Breast epithelium (tissue), 4 donors: Measurements from ENCODE around the gene ACOT2. TPM values are rescaled to one million over a fixed set of nuclear protein-coding genes. Genes with fewer than 3 reads are reported as not detected.
A peak's percentile ranks its signal among the peaks of the same experiment; 100 is the strongest.
"Not testable (repeated sequence)": the region's sequence is repeated elsewhere in the genome, so short reads cannot be mapped to it uniquely, and the experiment has no call there.

Experiments
- DNase-seq, 2 donors: peaks; one replicate each; pipeline ENCODE4 v3.0.0-alpha.2; 2019; ENCODE audit warnings: low spot score in 2 of 2
- H3K27ac ChIP-seq, 2 donors: fragments of 200-600 bp; sonication (generic) in 1 of 2; one replicate each; pipeline ENCODE4 v1.5.1; 2016 to 2019; ENCODE audit warnings: mild to moderate bottlenecking in 1 of 2
- H3K27me3 ChIP-seq, 2 donors: fragments of 200-600 bp; sonication (generic) in 1 of 2; one replicate each; pipeline versions ENCODE4 v1.5.1 to v1.6.0; 2017 to 2019; ENCODE audit warnings: control low read depth in 1 of 2, mild to moderate bottlenecking in 1 of 2
- H3K36me3 ChIP-seq: fragments of 200-600 bp; one replicate; pipeline ENCODE4 v1.5.1; 2019
- H3K4me1 ChIP-seq, 2 donors: fragments of 200-600 bp; sonication (generic); one replicate each; pipeline ENCODE4 v1.5.1; 2016 to 2019; ENCODE audit warnings: control low read depth in 1 of 2
- H3K4me3 ChIP-seq, 3 donors: fragments of 200-600 bp; sonication (generic); 1 replicate in 2 of 3; 2 replicates in 1 of 3; pipeline ENCODE4 v1.5.1; 2016 to 2019; ENCODE audit warnings: mild to moderate bottlenecking in 3 of 3, moderate library complexity in 2 of 3
- H3K9me3 ChIP-seq, 2 donors: fragments of 200-600 bp; sonication (generic) in 1 of 2; one replicate each; pipeline ENCODE4 v1.5.1; 2016 to 2019; ENCODE audit warnings: control low read depth in 1 of 2
- POLR2A ChIP-seq: fragments of 450-650 bp; IDR thresholded peaks from one replicate; pipeline ENCODE4 v1.6.1; 2016; ENCODE audit warnings: antibody characterized with exemption, mild to moderate bottlenecking, moderate library complexity
- POLR2AphosphoS5 ChIP-seq, 3 donors: sonication (generic); formaldehyde crosslinking; IDR thresholded peaks; one replicate each; pipeline ENCODE4 v1.6.1; 2017; ENCODE audit warnings: antibody characterized with exemption in 3 of 3
- intact Hi-C: fragments of 100-400 bp; cut with DNase I; formaldehyde crosslinking; loops from one replicate; pipeline ENCODE4 v1.15.1; 2023; ENCODE audit warnings: low total_unique reads
- total RNA-seq, 3 donors: library from RNA; depleted of rRNA; stranded (reverse); fragments of >200 nt; gene quantifications; one replicate each; pipeline ENCODE4 v1.1.0, GENCODE V29; 2016
- TF ChIP-seq, protein P1 (sequence below), 3 donors: fragments of 450-650 bp; IDR thresholded peaks; one replicate each; pipeline ENCODE4 v1.5.1; 2016 to 2017; ENCODE audit warnings: antibody characterized with exemption in 3 of 3, mild to moderate bottlenecking in 3 of 3, moderate library complexity in 3 of 3

The ACOT2 gene
- total RNA-seq, 3 donors from 2014 or later: 44.0 to 70.1 (median 45.8) TPM

GRCh38 chr14:73567358-73567757 is 1.7 kb upstream of the ACOT2 start:
- H3K36me3 ChIP-seq: no peaks in the 10 kb centered on the region
- H3K4me3 ChIP-seq: peak overlapping the region in 2 of 3 donors; percentile 69 to 83
- intact Hi-C loops: no loop called here
- H3K27me3 ChIP-seq: no peaks in the 10 kb centered on the region
- H3K4me1 ChIP-seq: peaks cover 7% of the 10 kb centered on the region in 2 donors
- DNase-seq: no peak
- H3K9me3 ChIP-seq: no peaks in the 10 kb centered on the region
- H3K27ac ChIP-seq: peak overlapping the region; percentile 91 to 98
- TF ChIP-seq, protein P1, sequence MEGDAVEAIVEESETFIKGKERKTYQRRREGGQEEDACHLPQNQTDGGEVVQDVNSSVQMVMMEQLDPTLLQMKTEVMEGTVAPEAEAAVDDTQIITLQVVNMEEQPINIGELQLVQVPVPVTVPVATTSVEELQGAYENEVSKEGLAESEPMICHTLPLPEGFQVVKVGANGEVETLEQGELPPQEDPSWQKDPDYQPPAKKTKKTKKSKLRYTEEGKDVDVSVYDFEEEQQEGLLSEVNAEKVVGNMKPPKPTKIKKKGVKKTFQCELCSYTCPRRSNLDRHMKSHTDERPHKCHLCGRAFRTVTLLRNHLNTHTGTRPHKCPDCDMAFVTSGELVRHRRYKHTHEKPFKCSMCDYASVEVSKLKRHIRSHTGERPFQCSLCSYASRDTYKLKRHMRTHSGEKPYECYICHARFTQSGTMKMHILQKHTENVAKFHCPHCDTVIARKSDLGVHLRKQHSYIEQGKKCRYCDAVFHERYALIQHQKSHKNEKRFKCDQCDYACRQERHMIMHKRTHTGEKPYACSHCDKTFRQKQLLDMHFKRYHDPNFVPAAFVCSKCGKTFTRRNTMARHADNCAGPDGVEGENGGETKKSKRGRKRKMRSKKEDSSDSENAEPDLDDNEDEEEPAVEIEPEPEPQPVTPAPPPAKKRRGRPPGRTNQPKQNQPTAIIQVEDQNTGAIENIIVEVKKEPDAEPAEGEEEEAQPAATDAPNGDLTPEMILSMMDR (IDR thresholded peaks at IDR 0.05): no peak
- TF ChIP-seq POLR2A: no peak
- TF ChIP-seq POLR2AphosphoS5 (IDR thresholded peaks at IDR 0.05): no peak

DNA sequence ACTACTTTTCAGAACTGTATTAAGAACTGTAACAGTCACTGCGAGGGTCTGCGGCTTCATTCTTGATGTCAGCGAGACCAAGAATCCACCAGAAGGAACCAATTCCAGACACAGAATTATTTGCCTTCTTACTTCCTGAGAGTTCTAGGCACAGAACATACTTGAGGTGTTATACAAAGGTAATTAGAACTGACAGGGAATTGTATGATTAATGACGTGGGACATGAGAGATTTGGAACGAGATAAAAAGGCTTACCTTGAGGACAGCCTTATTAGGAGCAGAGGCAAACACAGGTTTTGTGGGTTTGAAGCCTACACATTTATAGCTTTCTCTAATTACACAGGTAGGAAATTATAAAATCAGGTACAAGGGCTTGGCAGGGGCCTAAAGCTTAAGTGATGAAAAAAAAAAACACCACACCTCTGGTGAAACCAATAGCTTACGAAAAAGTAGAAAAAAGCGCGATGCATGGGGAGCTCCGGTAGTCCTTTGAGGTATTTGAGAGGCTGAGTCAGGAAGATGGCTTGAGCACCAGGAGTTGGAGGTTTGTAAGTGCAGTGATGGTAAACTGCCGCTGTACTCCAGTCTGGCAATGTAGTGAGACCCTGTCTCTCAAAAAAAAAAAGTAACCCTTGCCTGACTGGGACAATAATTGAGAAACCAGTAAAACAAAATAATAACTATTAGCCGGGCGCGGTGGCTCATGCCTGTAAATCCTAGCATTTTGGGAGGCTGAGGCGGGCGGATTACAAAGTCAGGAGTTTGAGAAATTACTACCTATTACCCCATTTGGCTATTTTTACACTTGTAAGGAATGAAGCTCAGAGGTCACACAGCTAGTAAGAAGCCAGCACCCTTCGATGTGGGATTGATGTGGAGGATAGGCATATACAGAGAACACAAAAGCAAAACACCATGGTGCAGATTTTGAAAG is 795 bp upstream of the ACOT2 start:
- no peaks in the 10 kb centered on the region for H3K9me3 ChIP-seq
- no peaks in the 10 kb centered on the region for H3K36me3 ChIP-seq
- peaks cover 7% of the 10 kb centered on the region in 2 donors for H3K4me1 ChIP-seq
- no peak for DNase-seq
- intact Hi-C loops: no loop called here
- H3K27me3 ChIP-seq: no peaks in the 10 kb centered on the region
- peak overlapping the region; percentile 47 to 83 (median 69) for H3K4me3 ChIP-seq
- peak overlapping the region; percentile 91 to 98 for H3K27ac ChIP-seq
- TF ChIP-seq POLR2A (no peak), POLR2AphosphoS5 (IDR thresholded peaks at IDR 0.05) (no peak)
- TF ChIP-seq, protein P1 (IDR thresholded peaks at IDR 0.05): no peak

GRCh38 chr14:73568886-73569184 is 178 bp upstream of the ACOT2 start:
- intact Hi-C loops, H3K36me3 ChIP-seq: not testable (repeated sequence)
- peak overlapping the region; percentile 91 to 98 for H3K27ac ChIP-seq

DNA sequence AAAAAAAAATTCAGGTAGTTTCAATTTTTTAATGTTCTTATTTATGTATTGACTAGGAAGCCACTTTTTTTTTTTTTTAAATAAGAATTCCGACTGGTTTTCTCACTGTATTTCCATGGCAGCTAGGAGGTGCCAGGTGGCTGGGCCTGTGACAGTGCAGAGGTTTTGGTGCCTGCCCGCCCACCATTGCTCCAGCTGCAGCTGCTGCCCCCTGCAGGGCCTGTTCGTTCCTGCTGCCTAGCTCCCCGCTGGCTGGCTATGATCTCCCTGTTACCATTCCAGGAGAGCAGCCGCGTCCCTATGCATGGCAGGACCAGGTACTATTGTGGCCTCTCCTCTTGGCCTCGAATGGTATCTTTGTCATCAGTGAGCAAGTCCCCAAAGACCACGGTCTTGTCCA is 1.9 kb downstream of the ACOT2 start:
- H3K36me3 ChIP-seq, H3K4me1 ChIP-seq, H3K27me3 ChIP-seq, H3K9me3 ChIP-seq, intact Hi-C loops, H3K27ac ChIP-seq: not testable (repeated sequence)
- peak; percentile 20 to 63 for DNase-seq
- TF ChIP-seq, protein P1 (IDR thresholded peaks at IDR 0.05): peak in 2 of 3 donors; percentile 42 to 53
- peak overlapping the region in 1 of 3 donors; percentile 21 for H3K4me3 ChIP-seq

More at GRCh38 chr14:73568886-73569184, 178 bp upstream of the ACOT2 start:
- not testable (repeated sequence) for H3K27me3 ChIP-seq, DNase-seq, H3K4me1 ChIP-seq, H3K9me3 ChIP-seq
- H3K4me3 ChIP-seq: peak overlapping the region; percentile 47 to 83 (median 69)

- H3K27ac ChIP-seq, intact Hi-C loops, H3K36me3 ChIP-seq, H3K4me3 ChIP-seq, H3K9me3 ChIP-seq, H3K4me1 ChIP-seq, H3K27me3 ChIP-seq: not testable (repeated sequence)
- DNase-seq: peak in 1 of 2 donors; percentile 11
Observed at GRCh38 chr14:73573034-73573433, 4.0 kb downstream of the ACOT2 start.

DNA sequence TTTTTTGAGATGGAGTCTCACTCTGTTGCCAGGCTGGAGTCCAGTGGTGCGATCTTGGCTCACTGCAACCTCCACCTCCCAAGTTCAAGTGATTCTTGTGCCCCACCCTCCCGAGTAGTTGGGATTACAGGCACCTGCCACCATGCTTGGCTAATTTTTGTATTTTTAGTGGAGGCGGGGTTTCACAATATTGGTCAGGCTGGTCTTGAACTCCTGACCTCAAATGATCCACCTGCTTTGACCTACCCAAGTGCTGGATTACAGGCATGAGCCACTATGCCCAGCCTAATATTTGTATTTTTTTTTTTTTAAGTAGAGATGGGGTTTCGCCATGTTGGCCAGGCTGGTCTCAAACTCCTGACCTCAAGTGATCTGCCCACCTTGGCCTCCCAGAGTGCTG is 4.7 kb downstream of the ACOT2 start:
- H3K4me3 ChIP-seq, H3K27me3 ChIP-seq, H3K27ac ChIP-seq, H3K9me3 ChIP-seq, intact Hi-C loops, H3K36me3 ChIP-seq, H3K4me1 ChIP-seq: not testable (repeated sequence)
- DNase-seq: peak in 1 of 2 donors; percentile 15

GRCh38 chr14:73574251-73574650 is 5.2 kb downstream of the ACOT2 start:
- peak overlapping the region in 1 of 2 donors; percentile 3 for H3K27ac ChIP-seq
- H3K4me1 ChIP-seq, H3K27me3 ChIP-seq, H3K9me3 ChIP-seq, intact Hi-C loops, H3K36me3 ChIP-seq, H3K4me3 ChIP-seq: not testable (repeated sequence)
- peak in 1 of 2 donors; percentile 9 for DNase-seq
